MM.1S (cell line): Measurements from ENCODE around the gene GTF3C2.

Source experiments
- CTCF ChIP-seq: fragments of 300-600 bp; sonication (generic); IDR thresholded peaks from 2 replicates; pipeline ENCODE4 v1.5.1; 2016; ENCODE audit warnings: antibody characterized with exemption, low read length, mixed read lengths
- EZH2phosphoT487 ChIP-seq: fragments of 300-600 bp; sonication (generic); IDR thresholded peaks from 2 replicates; pipeline ENCODE4 v1.6.1; 2018; ENCODE audit warnings: antibody characterized with exemption, low read length

- TF ChIP-seq CTCF: no peak
- no peak for TF ChIP-seq EZH2phosphoT487
These were observed 39.7 kb downstream of the GTF3C2 start for GRCh38 chr2:27316655-27317412.
